A549 (cell line): ENCODE data around the gene ASB7. TPM values are rescaled to one million over a fixed set of nuclear protein-coding genes. Genes with fewer than 3 reads are reported as not detected.

Source experiments
- ATAC-seq, 2 experiments: fragments of 200-7000 bp in 1 of 2; fragments of >200 bp in 1 of 2; cut with Nextera tagmentation in 1 of 2; cut with Tn5 transposase in 1 of 2; 3 replicates each; pipeline versions ENCODE4 v1.8.0 to v1.9.1; 2018 to 2020; ENCODE audit warnings: mild to moderate bottlenecking in 1 of 2, moderate library complexity in 1 of 2
- CTCF ChIA-PET: fragments of 300-600 bp; sonication (Branson Sonifier 250); formaldehyde crosslinking; extraction: SDS; loops from one replicate; lab custom pipeline; 2021; ENCODE audit warnings: antibody characterized with exemption, inconsistent platforms; lab: Yijun Ruan, JAX
- POLR2A ChIA-PET: fragments of 350-600 bp; formaldehyde crosslinking; extraction: SDS; loops from one replicate; lab custom pipeline; 2021; ENCODE audit warnings: antibody characterized with exemption, inconsistent platforms; lab: Yijun Ruan, JAX
- DNase-seq, 2 experiments: peaks; one replicate each; pipeline versions ENCODE4 v3.0.0 to v3.0.0-alpha.2; 2011 to 2016; ENCODE audit warnings: low read depth in 1 of 2, low spot score in 1 of 2
- FAIRE-seq: peaks from 2 replicates; lab custom pipeline; 2011; peaks lifted over from hg19 to GRCh38; lab: Jason Lieb, UNC
- H3K27ac ChIP-seq, 2 experiments: fragments of >200 bp; sonication (Bioruptor Twin); formaldehyde crosslinking; 3 replicates each; pipeline ENCODE4 v1.5.1; 2016 to 2017
- H3K4me1 ChIP-seq: fragments of >200 bp; sonication (Bioruptor Twin); formaldehyde crosslinking; 3 replicates; pipeline ENCODE4 v1.6.1; 2016
- H3K4me2 ChIP-seq: fragments of >200 bp; sonication (Bioruptor Twin); formaldehyde crosslinking; 3 replicates; pipeline ENCODE4 v1.6.1; 2016
- H3K4me3 ChIP-seq: fragments of >200 bp; sonication (Bioruptor Twin); formaldehyde crosslinking; 3 replicates; pipeline ENCODE4 v1.5.1; 2016
- H3K9me3 ChIP-seq: fragments of >200 bp; sonication (Bioruptor Twin); formaldehyde crosslinking; 3 replicates; pipeline ENCODE4 v1.6.1; 2016
- BCL3 ChIP-seq: fragments of >200 bp; sonication (Bioruptor Twin); formaldehyde crosslinking; IDR thresholded peaks from 3 replicates; pipeline ENCODE4 v1.6.1; 2016
- BHLHE40 ChIP-seq: IDR thresholded peaks from 2 replicates; pipeline ENCODE4 v1.6.1; 2012; ENCODE audit warnings: low read depth, low read length, inconsistent platforms
- CBX2 ChIP-seq: fragments of 200-600 bp; sonication (generic); IDR thresholded peaks from 2 replicates; pipeline ENCODE4 v1.6.1; 2016; ENCODE audit warnings: low read depth, mild to moderate bottlenecking, borderline replicate concordance
- CBX8 ChIP-seq: fragments of 200-600 bp; sonication (generic); IDR thresholded peaks from 2 replicates; pipeline ENCODE4 v1.6.1; 2016
- CEBPB ChIP-seq, 2 experiments: fragments of >200 bp in 1 of 2; sonication (Bioruptor Twin) in 1 of 2; formaldehyde crosslinking in 1 of 2; IDR thresholded peaks; 2 replicates each; pipeline ENCODE4 v1.6.1; 2012 to 2016
- CHD2 ChIP-seq: fragments of 150-350 bp; IDR thresholded peaks from 2 replicates; pipeline ENCODE4 v1.6.1; 2014; ENCODE audit warnings: low read length; ENCODE audit not compliant: partially characterized antibody
- CTCF ChIP-seq: fragments of >200 bp; sonication (Bioruptor Twin); formaldehyde crosslinking; IDR thresholded peaks from 3 replicates; pipeline ENCODE4 v1.5.1; 2016
- E2F6 ChIP-seq: IDR thresholded peaks from 2 replicates; pipeline ENCODE4 v1.6.1; 2012; ENCODE audit warnings: low read depth, borderline replicate concordance
- EHF ChIP-seq: fragments of 250-450 bp; sonication (Bioruptor Pico); IDR thresholded peaks from 2 replicates; pipeline ENCODE4 v1.5.0; 2020; ENCODE audit warnings: mild to moderate bottlenecking
- ELK1 ChIP-seq: fragments of 150-350 bp; IDR thresholded peaks from 2 replicates; pipeline ENCODE4 v1.6.1; 2014; ENCODE audit warnings: low read depth, mild to moderate bottlenecking, low read length
- EP300 ChIP-seq, 2 experiments: fragments of >200 bp; sonication (Bioruptor Twin); formaldehyde crosslinking; IDR thresholded peaks; 2 replicates in 1 of 2; 3 replicates in 1 of 2; pipeline ENCODE4 v1.6.1; 2016 to 2017
- ESRRA ChIP-seq: fragments of 150-350 bp; IDR thresholded peaks from 2 replicates; pipeline ENCODE4 v1.6.1; 2014; ENCODE audit warnings: mild to moderate bottlenecking, low read length, borderline replicate concordance
- FOSB ChIP-seq: fragments of 250-450 bp; sonication (Bioruptor Pico); IDR thresholded peaks from 2 replicates; pipeline ENCODE4 v1.5.0; 2020; ENCODE audit warnings: mild to moderate bottlenecking, moderate library complexity
- FOXS1 ChIP-seq: fragments of 250-450 bp; sonication (Bioruptor Pico); IDR thresholded peaks from 2 replicates; pipeline ENCODE4 v1.5.0; 2020; ENCODE audit warnings: mild to moderate bottlenecking, moderate library complexity
- GATA3 ChIP-seq: IDR thresholded peaks from 2 replicates; pipeline ENCODE4 v1.6.1; 2012; ENCODE audit warnings: borderline replicate concordance
- HMGXB4 ChIP-seq: fragments of 250-450 bp; sonication (Bioruptor Pico); IDR thresholded peaks from 2 replicates; pipeline ENCODE4 v1.5.0; 2021; ENCODE audit warnings: mild to moderate bottlenecking, moderate library complexity, borderline replicate concordance
- HOXB13 ChIP-seq: fragments of 250-450 bp; sonication (Bioruptor Pico); IDR thresholded peaks from 2 replicates; pipeline ENCODE4 v1.5.0; 2020; ENCODE audit warnings: low read depth, mild to moderate bottlenecking, moderate library complexity
- JUN ChIP-seq, 2 experiments: fragments of >200 bp; sonication (Bioruptor Twin); formaldehyde crosslinking; IDR thresholded peaks; 2 replicates in 1 of 2; 3 replicates in 1 of 2; pipeline ENCODE4 v1.6.1; 2016 to 2017
- JUNB ChIP-seq: fragments of >200 bp; sonication (Bioruptor Twin); formaldehyde crosslinking; IDR thresholded peaks from 2 replicates; pipeline ENCODE4 v1.6.1; 2016
- KDM1A ChIP-seq: fragments of 200-600 bp; sonication (generic); IDR thresholded peaks from 2 replicates; pipeline ENCODE4 v1.6.1; 2016; ENCODE audit warnings: low read depth, mild to moderate bottlenecking
- MAX ChIP-seq: IDR thresholded peaks from 2 replicates; pipeline ENCODE4 v1.6.1; 2012
- NPAS2 ChIP-seq: fragments of 250-450 bp; sonication (Bioruptor Pico); IDR thresholded peaks from 2 replicates; pipeline ENCODE4 v1.8.0; 2022; ENCODE audit warnings: mild to moderate bottlenecking, moderate library complexity, borderline replicate concordance
- NR3C1 ChIP-seq: fragments of >200 bp; sonication (Bioruptor Twin); formaldehyde crosslinking; IDR thresholded peaks from 3 replicates; pipeline ENCODE4 v1.6.1; 2017
- PHF8 ChIP-seq: fragments of 200-600 bp; sonication (generic); IDR thresholded peaks from 2 replicates; pipeline ENCODE4 v1.6.1; 2016; ENCODE audit warnings: low read depth, mild to moderate bottlenecking, antibody characterized with exemption, moderate library complexity, borderline replicate concordance
- POLR2A ChIP-seq: IDR thresholded peaks from 2 replicates; pipeline ENCODE4 v1.6.1; 2012; ENCODE audit warnings: mild to moderate bottlenecking, low read length
- POLR2AphosphoS2 ChIP-seq: conservative IDR thresholded peaks from 2 replicates; pipeline ENCODE4 v1.6.1; 2012; ENCODE audit warnings: low read length, improper control_type of control experiment, inconsistent platforms
- RAD21 ChIP-seq, 2 experiments: fragments of >200 bp in 1 of 2; sonication (Bioruptor Twin) in 1 of 2; formaldehyde crosslinking in 1 of 2; IDR thresholded peaks in 1 of 2; conservative IDR thresholded peaks in 1 of 2; 2 replicates in 1 of 2; 3 replicates in 1 of 2; pipeline ENCODE4 v1.6.1; 2012 to 2018; ENCODE audit warnings: inconsistent platforms in 1 of 2
- RARB ChIP-seq: fragments of 250-450 bp; sonication (Bioruptor Pico); IDR thresholded peaks from 2 replicates; pipeline ENCODE4 v1.8.0; 2021; ENCODE audit warnings: mild to moderate bottlenecking, moderate library complexity
- RCOR1 ChIP-seq: fragments of 150-350 bp; IDR thresholded peaks from 2 replicates; pipeline ENCODE4 v1.6.1; 2014; ENCODE audit warnings: antibody characterized with exemption, low read length, low read depth
- RNF2 ChIP-seq: fragments of 200-600 bp; sonication (generic); IDR thresholded peaks from 2 replicates; pipeline ENCODE4 v1.6.1; 2016; ENCODE audit warnings: low read depth, mild to moderate bottlenecking, antibody characterized with exemption, moderate library complexity, borderline replicate concordance
- TFCP2L1 ChIP-seq: fragments of 250-450 bp; sonication (Bioruptor Pico); IDR thresholded peaks from 2 replicates; pipeline ENCODE4 v1.5.0; 2021; ENCODE audit warnings: mild to moderate bottlenecking
- USF2 ChIP-seq: fragments of 450-650 bp; IDR thresholded peaks from 2 replicates; pipeline ENCODE4 v1.6.1; 2014; ENCODE audit warnings: antibody characterized with exemption
- WGBS: methylation state at CpG from one replicate; pipeline ENCODE4 v1.1.6; 2017; ENCODE audit errors: missing lambda C conversion rate; 5-methylcytosine and 5-hydroxymethylcytosine counted together
- polyA minus RNA-seq: library from RNA; depleted of rRNA, polyadenylated mRNA; stranded (reverse); fragments of >200 nt; gene quantifications from 2 replicates; pipeline ENCODE4 v1.2.3, GENCODE V29; 2011; rRNA and poly(A)+ RNA removed
- polyA plus RNA-seq, 4 experiments: library from polyadenylated mRNA; depleted of rRNA in 3 of 4; stranded (reverse); fragments of >200 nt; fragmentation: RNase III in 1 of 4; extraction: RNeasy Plus Mini Kit Qiagen cat#74134 plus additional on column Dnase treatment in 1 of 4; gene quantifications; 2 replicates in 3 of 4; 3 replicates in 1 of 4; pipeline ENCODE4 v1.2.3, GENCODE V29; 2011 to 2017

Gene ASB7
- 19.3 and 21.6 TPM in 2 replicates for polyA plus RNA-seq (2011; rRNA removed)
- polyA plus RNA-seq (2012; cell fraction: cytosol; rRNA removed): 7.1 and 7.6 TPM in 2 replicates
- polyA plus RNA-seq (2012; cell fraction: nucleus; rRNA removed): 4.0 and 5.4 TPM in 2 replicates
- 8.2 to 9.2 TPM (median 8.4 TPM) in 3 replicates for polyA plus RNA-seq (2017; fragmentation: RNase III; extraction: RNeasy Plus Mini Kit Qiagen cat#74134 plus additional on column Dnase treatment)
- 28.6 and 33.4 TPM in 2 replicates for polyA minus RNA-seq

GRCh38 chr15:100602064-100602822, at the start of gene ASB7, which contains the start of gene LINS1:
Gene ASB7, plus strand, starts transcription at chr15:100602589. Its CDS starts 9,628 bp downstream, at chr15:100612217.
Gene LINS1, minus strand, starts transcription at chr15:100602184. Its CDS starts 21,342 bp downstream, at chr15:100580842.
- Histone ChIP-seq H3K27ac (peak within 1 kb of the TSS; percentile 91 to 93), H3K4me2 (peak within 1 kb of the TSS; percentile 95), H3K4me1 (peaks cover 18% of the 10 kb centered on the region), H3K9me3 (no peaks in the 10 kb centered on the region), H3K4me3 (peak within 1 kb of the TSS; percentile 90)
- ATAC-seq (peak; percentile 99), DNase-seq (peak; percentile 94 to 100), FAIRE-seq (peak; percentile 100)
- CTCF ChIA-PET: interaction anchor here (0.9 to 2.0 kb wide), 4 partner anchors 252 to 406 kb away, joined by 3 to 8 read pairs (median 3); partner anchors contain the start of genes ADAMTS17 and LRRK1
- POLR2A ChIA-PET: interaction anchor here (1.1 to 1.4 kb wide), 3 partner anchors 252 to 316 kb away, joined by 3 to 8 read pairs (median 4); partner anchors contain the start of gene ADAMTS17
- WGBS: 2% methylated on average over 41 of the region's 51 CpGs
- no peak for TF ChIP-seq HMGXB4
- no peak for TF ChIP-seq RNF2
- no peak for TF ChIP-seq RAD21 (conservative IDR thresholded peaks at IDR 0.05 in 1 of 2, IDR thresholded peaks at IDR 0.05 in 1 of 2)
- TF ChIP-seq CBX8: no peak
- peak; percentile 26 to 71; a peak in 2 of 5 replicates for TF ChIP-seq JUN (IDR thresholded peaks at IDR 0.05)
- no peak for TF ChIP-seq JUNB
- no peak for TF ChIP-seq USF2
- peak; percentile 50; the same call in 1 of the 2 replicates for TF ChIP-seq PHF8
- TF ChIP-seq EHF: no peak
- peak; percentile 68 for TF ChIP-seq POLR2A
- no peak for TF ChIP-seq KDM1A
- no peak for TF ChIP-seq CEBPB (IDR thresholded peaks at IDR 0.05)
- TF ChIP-seq CHD2: no peak
- TF ChIP-seq GATA3: peak; percentile 60; the same call in 1 of the 2 replicates
- TF ChIP-seq CBX2: no peak
- peak; percentile 54; the same call in 1 of the 3 replicates for TF ChIP-seq BCL3
- TF ChIP-seq EP300 (IDR thresholded peaks at IDR 0.05): no peak
- TF ChIP-seq RARB (CRISPR knock-in tag): no peak
- no peak for TF ChIP-seq TFCP2L1 (CRISPR knock-in tag)
- peak; percentile 40; the same call in 1 of the 2 replicates for TF ChIP-seq E2F6
- TF ChIP-seq POLR2AphosphoS2: no peak
- no peak for TF ChIP-seq NR3C1
- TF ChIP-seq CTCF: no peak
- no peak for TF ChIP-seq HOXB13 (CRISPR knock-in tag)
- TF ChIP-seq RCOR1: no peak
- TF ChIP-seq FOXS1 (CRISPR knock-in tag): no peak
- no peak for TF ChIP-seq ELK1
- no peak for TF ChIP-seq NPAS2
- TF ChIP-seq BHLHE40: no peak
- no peak for TF ChIP-seq ESRRA
- TF ChIP-seq MAX: peak; percentile 66
- no peak for TF ChIP-seq FOSB (CRISPR knock-in tag)
